Colon (tissue), 2 donors: ENCODE measurements around the gene ATP2B2.
"Not testable (repeated sequence)": the region's sequence is repeated elsewhere in the genome, so short reads cannot be mapped to it uniquely, and the experiment has no call there.

Source experiments
- FAIRE-seq: peaks from 2 replicates; lab custom pipeline; 2012; peaks lifted over from hg19 to GRCh38; lab: Jason Lieb, UNC
- donor health status: control.
- donor health status: control.

Gene ATP2B2

DNA sequence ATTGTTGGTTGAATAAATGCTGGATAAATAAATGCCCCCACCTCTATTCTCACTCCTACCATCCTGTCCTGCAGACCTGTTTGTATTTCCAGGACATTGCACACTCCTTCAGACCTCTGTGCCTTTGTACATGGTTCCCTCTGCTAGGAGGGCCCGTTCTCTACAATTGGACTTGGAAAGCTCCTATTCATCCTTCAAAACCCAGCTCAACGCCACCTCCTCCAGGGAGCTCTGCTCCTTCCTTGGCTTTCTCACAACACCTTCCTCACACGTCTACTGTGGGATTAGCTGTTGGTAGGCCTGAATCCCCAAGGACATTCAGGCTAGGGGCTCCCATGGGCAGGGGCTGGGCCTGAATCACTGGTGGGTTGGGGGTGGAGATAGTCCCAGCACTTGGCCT lies 105.8 kb downstream of the ATP2B2 start:
- FAIRE-seq, result no peak

DNA sequence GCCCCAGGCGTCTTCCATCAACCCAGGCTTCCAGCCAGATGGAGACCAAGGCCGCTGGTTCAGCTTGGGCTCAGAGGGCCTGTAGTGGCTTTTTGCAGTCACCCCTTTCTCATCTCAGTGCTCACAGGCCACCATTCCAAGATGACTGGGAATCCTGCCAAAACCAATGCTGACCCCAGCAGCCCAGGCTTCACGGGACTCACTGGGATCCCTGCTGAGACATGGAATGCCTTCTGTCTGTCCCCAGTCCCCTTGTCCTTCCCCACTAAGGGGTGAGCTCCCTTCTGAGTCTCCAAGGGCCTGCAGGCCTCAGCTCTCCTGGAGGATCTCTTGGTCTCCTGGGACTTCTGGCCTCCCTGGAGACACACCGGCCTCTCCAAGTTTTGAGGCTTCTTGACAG lies 107.0 kb downstream of the ATP2B2 start:
- FAIRE-seq, result no peak

DNA sequence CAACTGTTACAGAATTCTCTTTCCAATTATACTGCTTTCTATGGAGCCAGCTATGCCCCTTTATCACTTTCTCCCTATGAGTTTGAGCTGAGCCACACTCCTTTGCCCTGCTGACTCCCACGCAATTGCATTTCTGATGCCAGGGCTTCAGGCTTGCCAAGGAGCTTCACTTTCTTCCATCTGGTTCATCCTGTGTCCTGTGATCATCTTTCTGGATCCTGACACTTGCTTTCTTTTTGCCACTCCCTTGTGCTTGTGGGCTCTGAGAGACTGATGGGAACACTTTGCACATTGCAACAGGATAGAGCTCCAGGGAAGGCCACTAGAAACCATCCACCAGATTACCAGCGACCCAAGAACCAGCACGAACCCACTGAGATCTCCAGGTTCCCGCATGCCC lies 107.5 kb downstream of the ATP2B2 start:
- no peak for FAIRE-seq

DNA sequence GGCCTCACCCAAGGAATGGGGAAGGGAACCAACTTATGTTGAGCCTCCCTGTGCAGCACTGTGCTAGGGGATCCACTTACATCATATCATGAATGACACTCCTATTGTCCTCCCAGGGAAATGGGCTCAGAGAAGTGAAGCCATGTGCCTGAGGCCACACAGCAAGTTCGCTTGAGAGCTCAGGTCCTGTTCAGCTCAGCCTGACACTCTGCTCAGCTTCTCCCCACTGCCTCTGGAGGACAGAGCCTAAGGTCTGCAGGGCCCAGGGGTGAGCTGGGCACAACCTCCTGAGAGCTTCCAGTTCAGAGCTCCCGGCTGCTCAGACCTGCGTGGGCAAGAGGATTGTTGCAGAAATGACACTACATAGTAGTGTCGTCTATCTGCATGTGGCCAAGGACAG lies 108.5 kb downstream of the ATP2B2 start:
- no peak for FAIRE-seq

DNA sequence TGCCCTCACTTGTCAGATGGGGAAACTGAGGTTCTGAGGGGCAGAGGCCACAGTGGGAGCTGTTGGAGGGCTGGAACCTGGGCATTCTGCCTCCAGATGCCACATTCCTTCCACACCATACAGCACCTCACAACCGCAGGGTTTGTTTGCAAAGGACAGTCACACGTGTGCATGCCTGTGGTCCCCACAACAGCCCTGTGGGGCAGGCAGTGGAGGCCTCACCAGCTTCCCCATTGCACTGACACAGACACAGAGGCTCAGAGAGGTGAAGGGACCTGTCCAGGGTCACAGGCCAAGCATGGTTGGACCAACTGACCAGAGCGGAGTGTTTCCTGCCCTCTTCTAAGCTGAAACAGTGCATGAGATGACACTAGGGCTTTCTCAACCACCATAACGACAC lies 109.3 kb downstream of the ATP2B2 start:
- FAIRE-seq, result no peak

DNA sequence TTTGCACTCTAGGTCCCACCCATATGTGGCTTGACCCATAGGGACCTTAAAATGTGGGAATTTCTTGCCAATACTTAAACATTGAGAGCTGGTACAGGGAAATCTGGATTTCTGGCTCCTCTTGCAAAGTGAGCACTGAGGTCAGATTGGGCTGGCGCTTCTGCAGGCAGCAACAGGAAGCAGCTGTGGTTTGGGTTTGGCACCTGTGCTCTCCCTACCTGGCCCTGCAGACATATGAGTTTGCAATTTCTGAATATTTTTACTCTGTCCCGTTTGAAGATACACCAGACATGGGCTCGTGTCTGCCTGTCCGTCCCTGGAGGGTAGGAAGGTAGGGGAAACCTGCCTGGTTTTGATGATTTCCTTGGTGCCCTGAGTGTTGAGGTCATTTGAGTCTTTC lies 109.7 kb downstream of the ATP2B2 start:
- no peak for FAIRE-seq

DNA sequence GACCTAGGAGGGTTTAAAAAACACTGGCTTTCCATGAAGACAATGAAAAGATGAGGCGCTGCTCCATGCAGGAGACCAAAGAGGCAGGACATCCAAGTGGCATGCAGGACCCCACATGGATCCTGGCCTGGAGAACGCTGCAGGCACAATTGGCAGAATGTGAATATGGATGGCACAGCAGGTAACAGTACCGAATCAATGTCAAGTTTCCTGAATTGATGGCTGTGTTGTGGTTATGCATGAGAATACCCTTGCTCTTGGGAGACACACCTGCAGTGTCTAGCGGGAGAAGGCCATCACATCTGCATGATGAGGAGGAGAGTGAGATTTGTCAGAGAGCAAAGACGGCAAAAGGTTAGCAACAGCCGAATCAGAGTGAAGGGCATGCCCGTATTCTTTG lies 110.2 kb downstream of the ATP2B2 start:
- no peak for FAIRE-seq

DNA sequence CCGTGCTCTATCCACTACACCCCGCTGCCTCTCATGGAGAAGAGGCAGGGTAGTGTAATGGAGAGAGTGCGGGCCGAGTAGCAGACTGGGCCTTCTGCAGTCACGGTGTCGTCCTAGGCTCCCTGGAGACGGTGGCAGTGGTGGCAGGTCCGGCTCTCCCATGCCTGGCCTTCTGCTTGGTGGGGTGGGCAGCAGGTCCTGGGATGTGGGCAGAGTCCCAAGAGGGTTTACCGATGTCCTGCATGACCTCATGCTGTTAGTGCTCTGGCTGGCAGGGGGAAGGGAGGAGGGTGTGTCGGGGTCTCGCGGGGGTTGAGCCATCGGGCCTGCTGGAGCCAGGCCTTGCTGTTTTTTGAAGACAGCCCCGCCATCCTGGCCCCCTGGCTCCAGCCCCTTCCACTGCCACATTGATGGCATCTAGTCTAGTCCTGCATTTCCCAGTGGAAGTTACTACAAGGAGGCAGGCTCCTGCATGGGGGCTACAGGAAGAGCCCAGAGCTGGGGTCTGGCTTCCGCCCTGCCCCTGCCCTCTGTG lies 110.8 kb downstream of the ATP2B2 start:
- no peak for FAIRE-seq

DNA sequence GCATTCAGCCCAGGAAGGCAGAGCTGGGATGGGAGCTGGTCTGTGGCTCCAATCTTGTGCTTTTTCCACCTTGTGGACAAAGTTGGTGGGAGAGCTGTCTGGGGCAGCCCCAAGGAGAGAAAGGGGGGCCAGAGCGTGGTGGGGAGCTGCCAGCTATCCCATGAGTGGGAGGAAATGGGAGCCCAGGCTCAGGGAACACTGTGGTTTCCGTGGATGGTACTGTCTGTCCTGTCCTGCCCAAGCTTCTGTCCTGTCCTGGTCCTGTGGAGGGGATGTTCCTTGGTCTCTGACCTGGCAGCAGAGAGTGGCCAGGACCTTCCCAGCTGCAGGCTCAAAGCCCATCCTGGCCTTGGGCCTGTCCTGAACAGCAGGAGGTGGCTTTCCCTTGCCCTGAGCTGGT lies 111.9 kb downstream of the ATP2B2 start:
- no peak for FAIRE-seq

DNA sequence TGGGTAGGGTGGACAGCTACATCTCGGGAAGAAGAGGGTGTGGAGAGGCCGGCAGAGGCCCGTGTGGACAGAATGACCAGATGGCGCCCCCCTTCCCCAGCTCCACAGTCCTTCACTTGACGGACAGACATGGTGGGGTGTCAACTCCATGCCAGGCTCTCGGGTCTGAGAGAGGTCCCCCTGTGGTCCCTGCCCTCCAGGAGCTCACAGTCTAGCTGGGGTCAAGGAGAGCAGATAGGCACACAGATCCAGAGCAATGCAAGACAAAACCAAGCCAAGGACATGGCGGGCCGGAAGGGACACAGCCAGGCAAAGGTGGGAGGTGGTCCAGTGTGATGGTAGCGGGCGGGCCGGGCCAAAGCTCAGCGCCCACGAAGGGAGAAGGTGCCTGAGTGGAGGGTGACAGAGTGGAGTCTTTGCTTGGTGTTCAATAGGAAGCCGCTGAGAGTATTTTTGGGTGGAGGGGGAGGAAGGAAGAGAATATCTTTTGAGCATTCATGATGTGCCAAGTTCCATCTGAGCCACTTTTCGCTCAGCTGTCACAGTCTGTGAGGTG lies 112.4 kb downstream of the ATP2B2 start:
- no peak for FAIRE-seq

DNA sequence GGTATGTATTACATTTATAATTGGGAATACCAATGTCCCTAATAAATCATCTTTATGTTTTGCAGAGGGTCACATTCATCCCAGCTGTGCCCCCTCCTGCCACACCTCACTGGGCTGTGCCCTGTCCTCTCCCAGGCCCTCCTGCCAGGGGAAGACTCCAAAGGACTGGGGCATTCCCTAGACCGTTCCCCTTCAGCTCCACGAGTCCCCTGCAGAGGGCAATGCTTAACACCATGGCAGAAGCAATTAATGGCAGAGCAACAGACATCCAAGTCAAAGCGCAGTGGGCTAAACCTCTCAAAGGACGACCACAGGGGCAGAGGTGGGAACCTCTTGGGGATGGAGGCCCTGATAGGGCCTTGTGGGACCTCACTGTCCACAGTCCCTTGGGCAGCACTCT lies 113.1 kb downstream of the ATP2B2 start:
- FAIRE-seq, result no peak

DNA sequence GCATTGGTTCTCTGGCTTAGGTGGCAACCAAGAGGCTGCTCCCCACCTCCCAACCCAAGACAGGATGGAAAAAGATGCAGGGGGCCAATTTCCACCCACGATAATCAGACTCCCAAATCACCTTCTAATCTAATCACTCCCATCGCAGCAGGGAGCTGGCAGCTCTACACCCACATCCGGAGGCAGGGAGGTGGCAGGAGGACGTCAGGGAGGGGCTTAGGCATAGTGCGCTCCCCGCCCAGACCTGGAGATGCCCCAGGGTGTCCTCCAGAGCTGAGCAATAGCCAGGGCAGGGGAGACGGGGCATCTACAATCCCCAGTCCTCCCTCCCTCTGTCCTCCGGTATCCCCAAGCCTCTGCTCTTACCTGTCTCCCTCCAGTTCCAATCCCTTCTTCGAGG lies 114.0 kb downstream of the ATP2B2 start:
- no peak for FAIRE-seq

DNA sequence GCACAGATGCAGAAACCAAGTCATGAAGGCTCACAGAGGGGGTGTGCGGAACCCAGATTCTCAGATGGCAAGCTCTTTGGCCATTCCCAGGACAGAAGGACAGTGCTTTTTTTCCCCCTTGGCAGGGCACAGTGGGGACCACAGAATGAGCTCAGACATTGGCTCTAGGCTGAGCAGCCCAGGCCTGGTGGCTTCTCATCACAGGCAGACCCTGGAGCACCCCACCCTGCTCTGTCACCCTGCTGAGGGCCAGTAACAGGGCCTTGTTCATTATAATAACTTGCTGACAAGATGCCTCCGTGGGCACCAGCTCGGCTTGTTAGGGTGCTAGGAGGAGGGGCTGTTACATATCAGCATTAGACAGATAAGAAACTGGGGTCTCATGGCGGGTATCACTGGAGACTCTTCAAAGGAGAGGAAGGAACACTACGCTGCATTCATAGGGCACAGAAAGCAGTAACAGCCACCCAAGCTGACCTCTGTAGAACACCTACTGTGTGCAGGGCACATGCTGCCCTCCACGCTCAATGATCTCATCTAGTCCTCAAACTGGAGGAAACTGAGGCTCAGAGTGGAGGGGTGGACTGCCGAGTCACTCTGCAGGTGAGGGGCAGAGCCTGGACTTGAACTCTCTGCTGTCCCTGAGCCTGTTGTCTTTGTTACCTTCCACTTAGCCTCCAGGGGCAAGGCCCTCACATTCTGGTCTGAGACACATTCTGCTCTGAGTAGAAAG lies 114.6 kb downstream of the ATP2B2 start:
- FAIRE-seq, result no peak

DNA sequence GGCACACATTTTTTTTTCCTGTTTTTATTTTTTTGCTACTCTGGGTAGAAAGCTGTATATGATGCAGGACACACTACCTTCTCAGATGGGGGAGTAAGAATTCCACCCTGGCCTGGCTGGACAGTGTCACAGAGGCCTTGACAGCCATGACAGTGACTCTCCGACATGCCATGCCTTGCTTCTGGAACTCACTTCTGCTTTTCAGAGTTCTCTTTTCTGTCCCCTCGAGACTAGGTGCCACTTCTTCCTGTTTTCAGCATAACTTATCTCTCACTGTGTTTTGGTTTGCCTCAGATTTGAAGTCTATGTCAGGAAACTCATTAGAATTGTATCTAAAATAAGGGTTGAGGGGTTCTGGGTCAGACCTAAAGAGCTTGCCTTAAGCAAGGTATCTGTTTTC lies 115.4 kb downstream of the ATP2B2 start:
- FAIRE-seq, result no peak

DNA sequence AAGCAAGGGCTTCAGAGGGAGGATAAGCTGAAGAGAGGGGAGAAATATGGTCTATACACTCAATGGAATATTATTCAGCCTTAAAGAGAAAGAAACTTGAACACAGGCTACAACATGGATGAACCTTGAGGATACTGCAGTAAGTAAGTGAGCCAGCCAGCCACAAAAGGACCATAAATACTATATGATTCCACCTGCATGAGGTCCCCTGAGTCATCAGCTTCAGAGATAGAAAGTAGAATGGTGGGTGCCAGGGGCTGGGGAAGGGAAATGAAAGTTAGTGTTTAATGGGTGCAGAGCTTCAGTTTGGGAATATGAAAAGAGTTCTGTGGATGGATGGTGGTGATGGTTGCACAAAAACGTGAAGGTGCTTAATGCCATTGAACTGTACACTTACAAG lies 116.0 kb downstream of the ATP2B2 start:
- FAIRE-seq, result no peak

DNA sequence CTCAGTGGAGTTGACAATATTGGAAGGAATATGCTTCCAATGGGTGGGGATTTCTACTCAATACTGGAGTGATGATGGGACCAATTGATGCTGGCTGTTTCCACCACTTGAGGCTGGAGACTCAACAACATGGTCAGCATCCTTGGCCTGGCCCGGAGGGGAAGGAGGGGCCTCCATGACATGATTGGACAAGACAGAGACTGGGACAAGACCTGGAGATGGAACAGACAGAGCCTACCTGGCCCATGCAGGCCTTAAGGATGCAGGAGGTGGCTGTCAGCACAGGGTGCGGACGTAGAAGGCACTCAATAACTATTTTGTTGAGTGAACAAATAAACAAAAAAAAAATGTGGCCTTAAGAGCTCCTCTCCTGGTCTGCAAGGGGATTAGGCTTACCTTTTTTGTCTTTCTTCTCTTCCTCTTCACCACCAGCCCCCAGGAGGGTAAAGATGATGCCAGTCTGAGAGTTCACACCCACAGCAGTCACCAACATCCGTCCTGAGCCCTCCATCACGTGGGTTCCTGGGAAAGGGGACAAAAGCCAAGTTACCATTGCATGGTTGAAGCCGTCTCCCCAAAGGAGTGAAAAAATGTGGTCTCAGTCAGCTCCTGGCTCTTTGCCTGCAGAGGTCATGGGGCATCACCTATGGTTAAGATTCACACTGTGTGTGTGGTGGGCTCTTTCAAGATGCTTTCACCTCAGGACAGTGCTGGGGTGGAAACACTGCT lies 117.3 kb downstream of the ATP2B2 start:
- no peak for FAIRE-seq

DNA sequence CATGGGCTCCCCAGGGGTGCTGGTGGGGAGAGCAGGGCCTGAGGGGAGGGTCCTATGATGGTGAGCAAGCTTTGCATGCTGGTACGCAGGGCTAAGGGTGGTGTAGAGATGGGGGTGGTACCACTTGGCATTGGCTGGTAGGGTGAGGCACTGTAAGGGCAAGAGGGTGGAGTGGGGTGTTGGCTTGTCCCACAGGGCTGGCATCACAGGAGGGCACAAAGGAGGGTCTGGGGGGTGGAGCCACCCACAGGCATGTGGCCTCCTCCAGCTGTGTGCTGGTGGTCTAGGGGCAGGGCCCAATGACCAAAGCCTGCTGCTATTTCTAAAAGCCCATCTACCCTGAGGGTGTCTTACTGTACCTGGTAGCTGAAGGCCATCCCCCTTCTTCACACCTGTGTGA lies 119.3 kb downstream of the ATP2B2 start:
- no peak for FAIRE-seq

DNA sequence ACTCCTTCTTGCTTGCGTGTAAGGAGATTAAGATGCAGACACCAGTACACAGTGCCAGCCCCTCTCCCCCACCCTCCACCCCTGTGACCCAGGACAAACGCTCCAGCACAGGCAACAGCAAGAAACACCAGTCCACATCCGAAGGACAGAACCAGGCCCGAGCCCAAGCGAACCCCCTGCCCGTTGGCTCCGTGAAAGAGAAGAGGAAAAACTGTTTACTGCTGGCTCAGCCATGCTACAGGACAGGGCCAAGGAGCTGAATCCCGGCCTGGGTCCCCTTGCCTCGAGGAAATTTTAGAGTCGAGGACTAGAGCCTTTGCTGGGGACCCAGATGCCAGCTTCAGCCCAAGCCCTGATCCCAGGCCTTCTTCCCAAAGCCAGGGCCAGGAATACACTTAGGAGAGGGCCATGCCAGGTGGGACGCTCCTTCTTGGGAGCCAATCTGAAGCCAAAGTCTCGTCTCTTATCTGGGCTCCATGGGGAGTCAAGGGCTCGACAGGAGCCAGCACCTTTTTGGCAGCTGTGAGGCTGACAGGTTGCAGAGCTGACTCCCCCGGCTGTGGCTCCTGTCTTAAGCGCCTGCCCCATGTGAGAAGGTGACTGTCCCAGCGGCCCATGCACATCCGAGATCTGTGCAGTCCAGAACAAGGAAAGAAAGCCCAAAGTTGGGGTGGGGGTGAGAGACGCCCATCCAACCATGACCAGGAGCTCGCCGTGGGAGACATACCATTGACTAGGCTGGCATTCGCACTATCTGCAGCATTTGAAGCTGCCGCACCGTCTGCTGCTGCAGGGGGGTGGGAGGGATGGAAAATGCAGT lies 120.6 kb downstream of the ATP2B2 start:
- FAIRE-seq, result no peak

DNA sequence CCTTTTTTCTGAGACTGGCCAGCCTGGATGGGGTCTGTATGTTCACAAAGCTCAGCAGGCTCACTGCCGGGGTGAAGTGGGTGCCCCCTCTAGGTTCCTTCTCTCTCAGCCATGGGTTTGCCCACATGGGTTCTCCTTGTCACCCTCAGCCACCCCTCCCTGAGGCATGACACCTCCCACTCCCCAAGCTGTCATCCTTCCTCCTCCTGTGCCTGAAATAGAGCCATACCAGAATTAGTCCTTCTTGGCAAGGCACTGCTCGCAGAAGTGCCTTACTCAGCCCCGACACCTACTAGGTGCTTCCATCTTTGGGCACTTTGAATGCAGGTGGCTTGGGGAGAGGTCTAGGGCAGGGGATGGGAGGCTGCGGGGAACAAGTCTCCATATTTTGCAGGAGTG lies 121.5 kb downstream of the ATP2B2 start:
- FAIRE-seq, result no peak

DNA sequence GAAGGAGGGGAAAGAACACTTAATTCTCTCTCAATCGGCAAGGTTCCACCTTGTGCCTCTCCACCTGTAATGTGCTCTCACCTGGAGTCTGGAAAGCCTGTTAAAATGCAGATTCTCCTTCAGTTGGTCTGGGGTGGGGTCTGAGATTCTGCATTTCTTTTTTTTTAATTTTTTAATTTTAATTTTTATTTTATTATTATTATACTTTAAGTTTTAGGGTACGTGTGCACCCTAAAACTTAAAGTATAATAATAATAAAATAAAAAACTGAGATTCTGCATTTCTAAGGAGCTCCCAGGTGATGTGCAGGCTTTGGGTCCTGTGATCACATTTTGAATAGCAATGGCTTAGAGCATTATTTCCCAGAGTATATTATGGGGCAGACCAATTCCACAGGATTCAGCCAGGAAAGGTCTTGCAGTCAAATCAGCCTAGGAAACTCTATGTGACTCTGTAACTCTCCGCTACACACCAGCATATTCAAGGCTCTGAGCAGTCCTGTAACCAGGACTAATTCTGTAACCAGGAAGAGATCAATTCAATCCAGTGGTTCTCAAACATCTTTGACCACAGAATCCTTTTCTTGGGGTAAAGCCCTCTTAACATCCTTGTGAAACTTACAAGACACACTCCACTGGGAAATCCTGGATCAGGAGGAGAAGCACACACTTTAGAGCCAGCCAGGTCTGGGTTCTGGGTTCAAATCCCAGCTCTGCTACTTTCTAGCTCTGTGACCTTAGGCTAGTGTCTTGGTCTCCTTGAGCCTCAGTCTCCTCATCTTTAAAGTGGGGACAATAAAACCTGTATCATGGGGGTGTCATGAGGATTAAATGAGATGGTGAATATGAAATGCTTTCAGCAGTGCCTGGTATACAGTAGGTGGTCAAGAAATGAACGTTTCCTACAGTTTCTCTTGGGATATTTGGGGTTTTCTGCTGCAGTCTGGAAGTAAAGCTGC lies 122.2 kb downstream of the ATP2B2 start:
- FAIRE-seq, result no peak

DNA sequence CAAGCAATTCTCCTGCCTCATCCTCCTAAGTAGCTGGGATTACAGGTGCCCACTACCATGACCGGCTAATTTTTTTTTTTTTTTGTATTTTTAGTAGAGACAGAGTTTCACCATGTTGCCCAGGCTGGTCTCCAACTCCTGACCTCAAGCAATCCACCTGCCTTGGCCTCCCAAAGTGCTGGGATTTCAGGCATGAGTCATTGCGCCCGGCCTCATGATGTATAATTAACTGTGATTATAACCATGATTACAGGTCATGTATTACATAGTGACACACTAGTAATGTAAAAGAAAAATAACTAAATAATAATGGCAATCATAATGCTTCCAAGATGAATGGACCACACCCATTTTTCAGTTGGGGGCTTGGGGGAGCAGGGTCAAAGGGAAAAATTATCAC lies 122.9 kb downstream of the ATP2B2 start:
- not testable (repeated sequence) for FAIRE-seq
